Esophagus squamous epithelium (tissue), 5 donors: ENCODE results near the gene GRIK4. TPM values are rescaled to one million over a fixed set of nuclear protein-coding genes. Genes with fewer than 3 reads are reported as not detected.
A peak's percentile ranks its signal among the peaks of the same experiment; 100 is the strongest.

ENCODE experiments used
- DNase-seq: peaks from one replicate; lab custom pipeline; 2025; lab: John Stamatoyannopoulos, UW
- H3K27ac ChIP-seq, 4 donors: fragments of 200-600 bp; sonication (generic); one replicate each; pipeline ENCODE4 v1.5.1; 2016 to 2019; ENCODE audit warnings: mild to moderate bottlenecking in 1 of 4
- H3K27me3 ChIP-seq, 4 donors: fragments of 200-600 bp; sonication (generic); 1 replicate in 3 of 4; 2 replicates in 1 of 4; pipeline versions ENCODE4 v1.5.1 to v1.6.0; 2017 to 2021; ENCODE audit warnings: antibody characterized with exemption in 1 of 4
- H3K36me3 ChIP-seq, 3 donors: fragments of 200-600 bp; sonication (generic); one replicate each; pipeline ENCODE4 v1.5.1; 2016 to 2019
- H3K4me1 ChIP-seq, 3 donors: fragments of 200-600 bp; sonication (generic); one replicate each; pipeline ENCODE4 v1.5.1; 2017 to 2019
- H3K4me3 ChIP-seq, 4 donors: fragments of 200-600 bp; sonication (generic); 1 replicate in 3 of 4; 2 replicates in 1 of 4; pipeline ENCODE4 v1.5.1; 2016 to 2019; ENCODE audit warnings: mild to moderate bottlenecking in 2 of 4, moderate library complexity in 1 of 4
- H3K9me3 ChIP-seq, 3 donors: fragments of 200-600 bp; sonication (generic); one replicate each; pipeline ENCODE4 v1.5.1; 2016 to 2019
- CTCF ChIP-seq, 6 experiments: fragments of 450-650 bp in 4 of 6; fragments of 200-600 bp in 2 of 6; sonication (generic) in 2 of 6; IDR thresholded peaks; one replicate each; pipeline ENCODE4 v1.5.1; 2016 to 2019; ENCODE audit warnings: antibody characterized with exemption in 6 of 6, mild to moderate bottlenecking in 4 of 6, moderate library complexity in 4 of 6
- POLR2A ChIP-seq, 4 donors: fragments of 450-650 bp; IDR thresholded peaks; one replicate each; pipeline ENCODE4 v1.6.1; 2017; ENCODE audit warnings: antibody characterized with exemption in 4 of 4, mild to moderate bottlenecking in 4 of 4, moderate library complexity in 3 of 4
- WGBS, 2 donors: methylation state at CpG; one replicate each; pipeline ENCODE4 v1.1.5; 2018; 5-methylcytosine and 5-hydroxymethylcytosine counted together
- intact Hi-C: fragments of 100-400 bp; cut with DNase I; formaldehyde crosslinking; loops from one replicate; pipeline ENCODE4 v1.15.0; 2022
- total RNA-seq, 4 donors: library from RNA; depleted of rRNA; stranded (reverse); fragments of >200 nt; gene quantifications; one replicate each; pipeline ENCODE4 v1.1.0, GENCODE V29; 2016
- donor health status: DM: yes; HTN: yes; CAD: no.

Gene GRIK4
- total RNA-seq, 4 donors from 2014 or later = 0.15 to 0.19 TPM; not detected in 2

GRCh38 chr11:120706257-120706656 lies 194.7 kb downstream of the GRIK4 start:
- Histone ChIP-seq H3K9me3 (peaks cover 0 to 18% (median 13%) of the 10 kb centered on the region in 3 donors), H3K36me3 (no peaks in the 10 kb centered on the region), H3K27ac (no peak overlapping the region), H3K4me1 (peaks cover 5 to 13% (median 6%) of the 10 kb centered on the region in 3 donors), H3K27me3 (peaks cover 0 to 4% (median 0%) of the 10 kb centered on the region in 4 donors), H3K4me3 (no peak overlapping the region)
- intact Hi-C loops = no loop called here
- TF ChIP-seq CTCF (IDR thresholded peaks at IDR 0.05) = no peak
- TF ChIP-seq POLR2A (IDR thresholded peaks at IDR 0.05) = no peak
- DNase-seq = no peak
- 62 to 70% methylated on average over 5 of the region's 5 CpGs for WGBS, 2 donors

GRCh38 chr11:120707098-120707497 lies 195.6 kb downstream of the GRIK4 start:
- Histone ChIP-seq H3K36me3 (no peaks in the 10 kb centered on the region), H3K27me3 (peaks cover 0 to 4% (median 0%) of the 10 kb centered on the region in 4 donors), H3K4me1 (peaks cover 5 to 21% (median 6%) of the 10 kb centered on the region in 3 donors), H3K4me3 (no peak overlapping the region), H3K9me3 (peaks cover 0 to 18% (median 13%) of the 10 kb centered on the region in 3 donors), H3K27ac (no peak overlapping the region)
- TF ChIP-seq CTCF (IDR thresholded peaks at IDR 0.05) = no peak
- no peak for TF ChIP-seq POLR2A (IDR thresholded peaks at IDR 0.05)
- 92 to 100% methylated on average over 2 to 4 of the region's 4 CpGs for WGBS, 2 donors
- intact Hi-C loops = no loop called here
- no peak for DNase-seq

- H3K27me3 ChIP-seq = peaks cover 0 to 4% (median 0%) of the 10 kb centered on the region in 4 donors
- no peak overlapping the region for H3K4me3 ChIP-seq
- no peak overlapping the region for H3K27ac ChIP-seq
- TF ChIP-seq POLR2A (IDR thresholded peaks at IDR 0.05) (no peak), CTCF (IDR thresholded peaks at IDR 0.05) (no peak)
- H3K36me3 ChIP-seq = no peaks in the 10 kb centered on the region
- 86 to 88% methylated on average over 1 to 2 of the region's 2 CpGs for WGBS, 2 donors
- intact Hi-C loops = no loop called here
- no peak for DNase-seq
- peaks cover 5 to 25% (median 6%) of the 10 kb centered on the region in 3 donors for H3K4me1 ChIP-seq
- peaks cover 0 to 18% (median 13%) of the 10 kb centered on the region in 3 donors for H3K9me3 ChIP-seq
Measured at GRCh38 chr11:120707663-120708062, 196.1 kb downstream of the GRIK4 start.

- intact Hi-C loops = no loop called here
- no peak overlapping the region for H3K27ac ChIP-seq
- H3K4me3 ChIP-seq = no peak overlapping the region
- DNase-seq = no peak
- H3K36me3 ChIP-seq = no peaks in the 10 kb centered on the region
- H3K27me3 ChIP-seq = peaks cover 0 to 4% (median 0%) of the 10 kb centered on the region in 4 donors
- H3K9me3 ChIP-seq = peaks cover 0 to 18% (median 13%) of the 10 kb centered on the region in 3 donors
- 90% methylated on average over 1 to 2 of the region's 11 CpGs for WGBS, 2 donors
- no peak for TF ChIP-seq POLR2A (IDR thresholded peaks at IDR 0.05)
- no peak for TF ChIP-seq CTCF (IDR thresholded peaks at IDR 0.05)
- H3K4me1 ChIP-seq = peaks cover 5 to 25% (median 6%) of the 10 kb centered on the region in 3 donors
Measured at GRCh38 chr11:120708511-120709183, 197.1 kb downstream of the GRIK4 start.

GRCh38 chr11:120709808-120710207 lies 198.3 kb downstream of the GRIK4 start:
- intact Hi-C loops = no loop called here
- Histone ChIP-seq H3K9me3 (peaks cover 0 to 18% (median 13%) of the 10 kb centered on the region in 3 donors), H3K4me3 (no peak overlapping the region), H3K36me3 (no peaks in the 10 kb centered on the region), H3K4me1 (peaks cover 5 to 25% (median 6%) of the 10 kb centered on the region in 3 donors), H3K27me3 (peaks cover 0 to 4% (median 0%) of the 10 kb centered on the region in 4 donors), H3K27ac (peak overlapping the region in 2 of 4 donors; percentile 50 to 65)
- 74 to 81% methylated on average over 10 of the region's 10 CpGs for WGBS, 2 donors
- TF ChIP-seq POLR2A (IDR thresholded peaks at IDR 0.05) = no peak
- DNase-seq = no peak
